Measurements from ENCODE around the gene LPAR2.

Gene LPAR2

GRCh38 chr19:19652482-19653295, 24.7 kb upstream of the LPAR2 start:
- no peak for DNase-seq

- DNase-seq, result no peak
Observed at GRCh38 chr19:19651076-19651475, 23.1 kb upstream of the LPAR2 start.

GRCh38 chr19:19650331-19650730, 22.3 kb upstream of the LPAR2 start:
- DNase-seq, result no peak

GRCh38 chr19:19649580-19649995, 21.6 kb upstream of the LPAR2 start:
- DNase-seq, result no peak

GRCh38 chr19:19649155-19649554, 21.1 kb upstream of the LPAR2 start:
- DNase-seq, result no peak

- DNase-seq, result no peak
Observed at GRCh38 chr19:19647037-19647835, 19.2 kb upstream of the LPAR2 start.

- no peak for DNase-seq
Observed at GRCh38 chr19:19645233-19645870, 17.3 kb upstream of the LPAR2 start.

GRCh38 chr19:19644054-19644388, 16.0 kb upstream of the LPAR2 start:
- no peak for DNase-seq

- peak; percentile 35 for DNase-seq
Observed at GRCh38 chr19:19643158-19644053, 15.4 kb upstream of the LPAR2 start, which contains the start of gene GMIP. Gene GMIP (minus strand): TSS chr19:19643657. CDS start chr19:19643529, 128 bp downstream.

GRCh38 chr19:19642506-19643157, 14.6 kb upstream of the LPAR2 start:
- DNase-seq, result no peak

GRCh38 chr19:19637523-19638251, 9.7 kb upstream of the LPAR2 start:
- no peak for DNase-seq

- DNase-seq, result no peak
Observed at GRCh38 chr19:19637186-19637522, 9.1 kb upstream of the LPAR2 start.

- DNase-seq, result no peak
Observed at GRCh38 chr19:19636573-19637185, 8.7 kb upstream of the LPAR2 start.

GRCh38 chr19:19635313-19635702, 7.3 kb upstream of the LPAR2 start:
- DNase-seq, result no peak

- no peak for DNase-seq
Observed at GRCh38 chr19:19634516-19635312, 6.7 kb upstream of the LPAR2 start.

- no peak for DNase-seq
Observed at GRCh38 chr19:19633711-19634515, 5.9 kb upstream of the LPAR2 start.

GRCh38 chr19:19632661-19633060, 4.6 kb upstream of the LPAR2 start:
- no peak for DNase-seq

- no peak for DNase-seq
Observed at GRCh38 chr19:19631346-19631745, 3.3 kb upstream of the LPAR2 start.

GRCh38 chr19:19630426-19630825, 2.4 kb upstream of the LPAR2 start:
- no peak for DNase-seq
